Measurements from ENCODE around the gene ALOX15B.

DNA sequence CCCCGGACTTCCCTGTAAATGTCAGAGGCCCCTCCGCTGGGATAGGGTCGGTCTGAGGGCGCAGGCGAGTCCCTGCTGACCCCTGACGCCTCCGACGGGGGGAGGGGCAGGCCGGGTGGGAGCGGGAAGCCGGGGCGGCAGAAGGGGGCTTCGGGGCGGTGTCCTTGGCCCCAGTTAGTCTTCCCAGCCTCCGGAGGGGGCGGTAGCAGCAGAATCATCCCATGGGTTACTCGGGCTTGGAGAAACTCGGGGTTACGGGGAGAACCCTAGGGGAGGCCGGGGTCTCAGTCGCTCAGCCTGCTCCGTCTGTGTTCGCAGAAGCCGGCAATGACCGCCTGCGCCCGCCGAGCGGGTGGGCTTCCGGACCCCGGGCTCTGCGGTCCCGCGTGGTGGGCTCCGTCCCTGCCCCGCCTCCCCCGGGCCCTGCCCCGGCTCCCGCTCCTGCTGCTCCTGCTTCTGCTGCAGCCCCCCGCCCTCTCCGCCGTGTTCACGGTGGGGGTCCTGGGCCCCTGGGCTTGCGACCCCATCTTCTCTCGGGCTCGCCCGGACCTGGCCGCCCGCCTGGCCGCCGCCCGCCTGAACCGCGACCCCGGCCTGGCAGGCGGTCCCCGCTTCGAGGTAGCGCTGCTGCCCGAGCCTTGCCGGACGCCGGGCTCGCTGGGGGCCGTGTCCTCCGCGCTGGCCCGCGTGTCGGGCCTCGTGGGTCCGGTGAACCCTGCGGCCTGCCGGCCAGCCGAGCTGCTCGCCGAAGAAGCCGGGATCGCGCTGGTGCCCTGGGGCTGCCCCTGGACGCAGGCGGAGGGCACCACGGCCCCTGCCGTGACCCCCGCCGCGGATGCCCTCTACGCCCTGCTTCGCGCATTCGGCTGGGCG, 35.9 kb upstream of the ALOX15B start:
- TF ChIP-seq POLR2A (IDR thresholded peaks at IDR 0.05), result no peak
- no peak for TF ChIP-seq CTCF (IDR thresholded peaks at IDR 0.05)
